ENCODE data around the gene IGFL4.

Gene IGFL4

GRCh38 chr19:46017874-46018675, 22.7 kb downstream of the IGFL4 start:
- H3K36me3 ChIP-seq (ENCODE audit: insufficient read depth, low read length) = peaks cover 8% of the 10 kb centered on the region; the same call in 1 of the 2 replicates
- no peaks in the 10 kb centered on the region for H3K79me2 ChIP-seq (ENCODE audit: insufficient read depth, low read length)
- no peak overlapping the region for H3K4me3 ChIP-seq (ENCODE audit: low read depth, low read length, poor library complexity, severe bottlenecking)
- no peaks in the 10 kb centered on the region for H3K9me3 ChIP-seq (ENCODE audit: low read length)
- H3F3A ChIP-seq (ENCODE audit: insufficient read depth, low read length) = 0 out of 2 replicates have a peak, but pooled peaks cover 4% of the 10 kb centered on the region
- peaks cover 6% of the 10 kb centered on the region for H3K4me1 ChIP-seq (ENCODE audit: insufficient read depth, low read length, severe bottlenecking)
- TF ChIP-seq CTCF (IDR thresholded peaks at IDR 0.05; ENCODE audit: low read length) = no peak
- TF ChIP-seq EZH2 (IDR thresholded peaks at IDR 0.05; ENCODE audit: borderline replicate concordance, low read length) = no peak
- no peak overlapping the region for H3K9ac ChIP-seq (ENCODE audit: low read length)
- no peak overlapping the region for H3K27ac ChIP-seq (ENCODE audit: low read depth, low read length, poor library complexity, severe bottlenecking)
- H4K20me1 ChIP-seq (ENCODE audit: insufficient read depth, low read length) = no peaks in the 10 kb centered on the region
- H2AFZ ChIP-seq (ENCODE audit: low read length) = no peak overlapping the region
- H3K9me2 ChIP-seq (ENCODE audit: low read depth, low read length) = no peaks in the 10 kb centered on the region
- H3K4me2 ChIP-seq (ENCODE audit: low read length) = no peak overlapping the region
- no peaks in the 10 kb centered on the region for H3K27me3 ChIP-seq (ENCODE audit: insufficient read depth, low read length)

GRCh38 chr19:46017095-46017429, 23.7 kb downstream of the IGFL4 start:
- Histone ChIP-seq H3K9me2 (ENCODE audit: low read depth, low read length) (no peaks in the 10 kb centered on the region), H3K27ac (ENCODE audit: low read depth, low read length, poor library complexity, severe bottlenecking) (no peak overlapping the region), H3K9me3 (ENCODE audit: low read length) (no peaks in the 10 kb centered on the region), H2AFZ (ENCODE audit: low read length) (no peak overlapping the region), H3K4me2 (ENCODE audit: low read length) (no peak overlapping the region), H3K79me2 (ENCODE audit: insufficient read depth, low read length) (no peaks in the 10 kb centered on the region), H4K20me1 (ENCODE audit: insufficient read depth, low read length) (no peaks in the 10 kb centered on the region), H3K36me3 (ENCODE audit: insufficient read depth, low read length) (peaks cover 8% of the 10 kb centered on the region; the same call in 1 of the 2 replicates), H3K9ac (ENCODE audit: low read length) (no peak overlapping the region), H3K27me3 (ENCODE audit: insufficient read depth, low read length) (no peaks in the 10 kb centered on the region), H3F3A (ENCODE audit: insufficient read depth, low read length) (0 out of 2 replicates have a peak, but pooled peaks cover 4% of the 10 kb centered on the region), H3K4me3 (ENCODE audit: low read depth, low read length, poor library complexity, severe bottlenecking) (no peak overlapping the region), H3K4me1 (ENCODE audit: insufficient read depth, low read length, severe bottlenecking) (peaks cover 6% of the 10 kb centered on the region)
- TF ChIP-seq CTCF (IDR thresholded peaks at IDR 0.05; ENCODE audit: low read length) = peak; percentile 28; the same call in 1 of the 2 replicates
- no peak for TF ChIP-seq EZH2 (IDR thresholded peaks at IDR 0.05; ENCODE audit: borderline replicate concordance, low read length)

- no peaks in the 10 kb centered on the region for H4K20me1 ChIP-seq (ENCODE audit: insufficient read depth, low read length)
- peak overlapping the region; percentile 65 for H3K4me3 ChIP-seq (ENCODE audit: low read depth, low read length, poor library complexity, severe bottlenecking)
- peak overlapping the region; percentile 84 for H3K4me2 ChIP-seq (ENCODE audit: low read length)
- peak overlapping the region; percentile 65 for H3K9ac ChIP-seq (ENCODE audit: low read length)
- H3K9me3 ChIP-seq (ENCODE audit: low read length) = no peaks in the 10 kb centered on the region
- no peak overlapping the region for H3K27ac ChIP-seq (ENCODE audit: low read depth, low read length, poor library complexity, severe bottlenecking)
- 0 out of 2 replicates have a peak, but pooled peaks cover 4% of the 10 kb centered on the region for H3F3A ChIP-seq (ENCODE audit: insufficient read depth, low read length)
- no peaks in the 10 kb centered on the region for H3K27me3 ChIP-seq (ENCODE audit: insufficient read depth, low read length)
- H3K4me1 ChIP-seq (ENCODE audit: insufficient read depth, low read length, severe bottlenecking) = peaks cover 7% of the 10 kb centered on the region
- no peaks in the 10 kb centered on the region for H3K79me2 ChIP-seq (ENCODE audit: insufficient read depth, low read length)
- H2AFZ ChIP-seq (ENCODE audit: low read length) = no peak overlapping the region
- H3K9me2 ChIP-seq (ENCODE audit: low read depth, low read length) = no peaks in the 10 kb centered on the region
- H3K36me3 ChIP-seq (ENCODE audit: insufficient read depth, low read length) = peaks cover 8% of the 10 kb centered on the region; the same call in 1 of the 2 replicates
- no peak for TF ChIP-seq EZH2 (IDR thresholded peaks at IDR 0.05; ENCODE audit: borderline replicate concordance, low read length)
- TF ChIP-seq CTCF (IDR thresholded peaks at IDR 0.05; ENCODE audit: low read length) = peak; percentile 48
These were observed 24.2 kb downstream of the IGFL4 start for GRCh38 chr19:46016426-46017094.

Measured in OCI-LY1 (cell line).